ENCODE results near the gene TSSC4.

The TSSC4 gene

GRCh38 chr11:2434008-2434407 lies 33.5 kb downstream of the TSSC4 start:
- no peak overlapping the region for H3K27ac ChIP-seq
- no peak for TF ChIP-seq CTCF (conservative IDR thresholded peaks at IDR 0.05; ENCODE audit: low read depth)
- CTCF ChIA-PET, result no interaction called here
- POLR2A ChIA-PET (ENCODE audit: low non-redundant PET), result no interaction called here
- no peak for DNase-seq (ENCODE audit: low spot score)

- POLR2A ChIA-PET (ENCODE audit: low non-redundant PET), result no interaction called here
- TF ChIP-seq CTCF (conservative IDR thresholded peaks at IDR 0.05; ENCODE audit: low read depth), result no peak
- CTCF ChIA-PET, result no interaction called here
- DNase-seq (ENCODE audit: low spot score), result no peak
- no peak overlapping the region for H3K27ac ChIP-seq
Measured at GRCh38 chr11:2434506-2435255, 34.1 kb downstream of the TSSC4 start.

GRCh38 chr11:2435288-2436012 lies 34.9 kb downstream of the TSSC4 start:
- DNase-seq (ENCODE audit: low spot score), result no peak
- no peak for TF ChIP-seq CTCF (conservative IDR thresholded peaks at IDR 0.05; ENCODE audit: low read depth)
- ChIA-PET CTCF (no interaction called here), POLR2A (ENCODE audit: low non-redundant PET) (no interaction called here)
- no peak overlapping the region for H3K27ac ChIP-seq

- POLR2A ChIA-PET (ENCODE audit: low non-redundant PET), result no interaction called here
- no peak for DNase-seq (ENCODE audit: low spot score)
- CTCF ChIA-PET, result interaction anchor here (1.2 kb wide), 1 partner anchor 96 kb away, joined by 5 read pairs; no protein-coding TSS in a partner anchor
- no peak for TF ChIP-seq CTCF (conservative IDR thresholded peaks at IDR 0.05; ENCODE audit: low read depth)
- no peak overlapping the region for H3K27ac ChIP-seq
Measured at GRCh38 chr11:2436013-2436520, 35.5 kb downstream of the TSSC4 start.

- TF ChIP-seq CTCF (conservative IDR thresholded peaks at IDR 0.05; ENCODE audit: low read depth), result no peak
- H3K27ac ChIP-seq, result no peak overlapping the region
- no peak for DNase-seq (ENCODE audit: low spot score)
- POLR2A ChIA-PET (ENCODE audit: low non-redundant PET), result no interaction called here
- CTCF ChIA-PET, result interaction anchor here (1.2 kb wide), 1 partner anchor 95 kb away, joined by 5 read pairs; no protein-coding TSS in a partner anchor
Measured at GRCh38 chr11:2436521-2437031, 36.0 kb downstream of the TSSC4 start.

- DNase-seq (ENCODE audit: low spot score), result no peak
- CTCF ChIA-PET, result no interaction called here
- no peak for TF ChIP-seq CTCF (conservative IDR thresholded peaks at IDR 0.05; ENCODE audit: low read depth)
- POLR2A ChIA-PET (ENCODE audit: low non-redundant PET), result no interaction called here
- H3K27ac ChIP-seq, result no peak overlapping the region
Measured at GRCh38 chr11:2437516-2437915, 37.0 kb downstream of the TSSC4 start.

Measured in RWPE1 (cell line).